Measurements from ENCODE around the gene GPR157.
A peak's percentile ranks its signal among the peaks of the same experiment; 100 is the strongest.
"Not testable (repeated sequence)": the region's sequence is repeated elsewhere in the genome, so short reads cannot be mapped to it uniquely, and the experiment has no call there.

The GPR157 gene, protein sequence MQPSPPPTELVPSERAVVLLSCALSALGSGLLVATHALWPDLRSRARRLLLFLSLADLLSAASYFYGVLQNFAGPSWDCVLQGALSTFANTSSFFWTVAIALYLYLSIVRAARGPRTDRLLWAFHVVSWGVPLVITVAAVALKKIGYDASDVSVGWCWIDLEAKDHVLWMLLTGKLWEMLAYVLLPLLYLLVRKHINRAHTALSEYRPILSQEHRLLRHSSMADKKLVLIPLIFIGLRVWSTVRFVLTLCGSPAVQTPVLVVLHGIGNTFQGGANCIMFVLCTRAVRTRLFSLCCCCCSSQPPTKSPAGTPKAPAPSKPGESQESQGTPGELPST
- 8.9 to 16.9 reads per million in 2 donors for total RNA-seq

DNA sequence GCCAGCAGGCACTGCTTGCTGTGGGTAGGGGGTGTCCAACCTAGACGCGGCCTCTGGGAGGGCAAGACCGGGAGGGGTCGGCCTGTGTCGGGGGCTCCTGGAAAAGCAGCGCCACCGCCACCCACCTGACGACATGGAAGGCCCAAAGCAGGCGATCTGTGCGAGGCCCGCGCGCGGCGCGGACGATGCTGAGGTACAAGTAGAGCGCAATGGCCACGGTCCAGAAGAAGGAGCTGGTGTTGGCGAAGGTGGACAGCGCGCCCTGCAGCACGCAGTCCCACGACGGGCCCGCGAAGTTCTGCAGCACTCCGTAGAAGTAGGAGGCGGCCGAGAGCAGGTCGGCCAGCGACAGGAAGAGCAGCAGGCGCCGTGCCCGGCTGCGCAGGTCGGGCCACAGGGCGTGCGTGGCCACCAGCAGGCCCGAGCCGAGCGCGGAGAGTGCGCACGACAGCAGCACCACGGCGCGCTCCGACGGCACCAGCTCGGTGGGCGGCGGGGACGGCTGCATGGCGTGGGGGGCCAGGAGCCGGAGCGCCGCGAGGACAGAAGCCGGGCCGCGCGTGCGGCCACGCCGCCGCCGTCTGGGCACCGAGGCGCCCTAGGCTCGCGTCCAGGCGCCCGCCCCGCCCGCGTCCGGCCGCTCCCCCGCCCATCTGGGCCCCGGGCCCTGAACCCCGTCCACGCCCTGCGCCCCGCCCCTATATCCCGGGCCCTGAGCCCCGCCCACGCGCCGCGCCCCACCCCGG lies at the start of gene GPR157:
Gene GPR157 (minus strand): TSS at position 583 of the 746 bp plus-strand sequence. CDS start 75 bp downstream, at position 508.
- peak; percentile 84 for DNase-seq

DNA sequence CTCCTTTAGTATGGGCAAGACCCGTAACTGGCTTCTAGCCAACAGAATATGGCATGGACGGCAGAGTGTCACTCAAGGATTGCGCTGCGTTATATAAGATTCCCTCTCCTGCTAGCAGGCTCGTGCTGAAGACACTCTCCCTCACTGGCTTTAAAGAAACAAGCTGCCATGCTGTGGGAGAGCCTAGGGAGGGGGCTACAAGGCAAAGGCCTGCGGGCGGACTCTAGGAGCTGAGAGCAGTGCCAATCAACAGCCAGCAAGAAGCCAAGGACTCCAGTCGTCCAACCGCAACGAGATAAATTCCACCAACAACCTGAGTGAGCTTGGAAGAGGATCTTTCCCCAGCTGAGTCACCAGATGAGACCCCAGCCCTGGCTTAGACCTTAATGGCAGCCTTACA lies 45.9 kb upstream of the GPR157 start:
- DNase-seq, result no peak

DNA sequence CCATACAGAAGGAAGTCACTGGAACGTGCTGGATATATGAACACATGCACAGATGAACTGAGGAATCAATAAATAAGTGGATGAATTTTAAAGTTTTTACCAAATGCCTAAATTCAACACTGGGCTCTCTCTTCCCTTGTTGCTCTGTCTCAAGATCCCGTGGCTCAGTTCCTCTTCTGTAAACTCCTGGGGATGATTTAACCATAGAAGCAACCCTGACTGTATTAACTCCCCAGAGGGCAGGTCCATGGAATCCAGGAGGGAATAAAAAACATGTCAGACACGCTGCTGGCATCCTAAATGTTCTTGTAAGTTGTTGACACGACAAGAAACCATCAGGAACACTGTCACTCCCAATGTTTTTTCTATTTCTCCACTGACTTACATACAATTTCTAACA lies 45.3 kb upstream of the GPR157 start:
- no peak for DNase-seq

DNA sequence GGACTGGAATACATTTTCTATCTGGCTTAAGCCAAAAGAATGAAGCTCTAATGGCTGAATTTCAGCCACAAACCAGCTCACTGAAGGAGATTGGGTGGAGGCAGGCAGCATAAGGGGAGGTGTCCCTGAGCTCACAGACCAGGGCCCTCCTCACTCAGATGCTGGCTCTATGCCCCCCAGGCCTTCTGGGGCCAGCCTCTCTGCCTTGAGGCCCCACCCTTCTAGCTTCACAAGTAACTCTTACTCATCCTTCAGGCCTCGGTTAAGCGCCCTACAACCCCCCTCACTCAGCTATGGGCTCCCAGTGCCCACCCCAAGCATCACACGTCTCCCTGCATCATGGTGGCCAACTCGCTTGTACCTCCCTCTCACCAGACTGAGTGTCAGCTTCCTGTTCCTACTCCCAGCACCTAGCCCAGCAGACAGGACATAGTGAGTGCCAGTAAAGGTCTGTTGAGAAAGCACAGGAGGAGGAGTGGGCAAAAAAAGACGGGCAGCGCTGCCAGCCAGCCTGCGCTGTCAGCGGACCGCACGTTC lies 40.8 kb upstream of the GPR157 start:
- no peak for DNase-seq

DNA sequence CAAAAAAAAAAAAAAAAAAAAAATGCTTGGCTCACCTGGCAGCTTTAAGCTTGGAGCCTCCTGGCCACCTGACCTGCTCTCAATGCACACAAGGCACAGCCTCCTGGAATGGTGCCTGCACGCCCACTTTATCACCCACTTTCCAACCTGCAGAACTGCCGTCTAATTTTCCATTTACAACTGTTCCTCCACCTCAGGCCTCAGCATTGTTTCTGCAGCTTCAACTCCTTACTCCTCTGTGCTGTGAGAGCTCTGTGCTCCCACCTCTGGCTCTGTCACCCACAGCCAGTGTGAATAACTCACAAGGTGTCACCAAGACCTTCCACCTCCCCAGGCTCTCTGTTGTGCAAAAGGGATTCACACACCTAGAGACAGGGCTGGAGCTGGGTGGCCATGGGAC lies 38.7 kb upstream of the GPR157 start:
- DNase-seq, result no peak

DNA sequence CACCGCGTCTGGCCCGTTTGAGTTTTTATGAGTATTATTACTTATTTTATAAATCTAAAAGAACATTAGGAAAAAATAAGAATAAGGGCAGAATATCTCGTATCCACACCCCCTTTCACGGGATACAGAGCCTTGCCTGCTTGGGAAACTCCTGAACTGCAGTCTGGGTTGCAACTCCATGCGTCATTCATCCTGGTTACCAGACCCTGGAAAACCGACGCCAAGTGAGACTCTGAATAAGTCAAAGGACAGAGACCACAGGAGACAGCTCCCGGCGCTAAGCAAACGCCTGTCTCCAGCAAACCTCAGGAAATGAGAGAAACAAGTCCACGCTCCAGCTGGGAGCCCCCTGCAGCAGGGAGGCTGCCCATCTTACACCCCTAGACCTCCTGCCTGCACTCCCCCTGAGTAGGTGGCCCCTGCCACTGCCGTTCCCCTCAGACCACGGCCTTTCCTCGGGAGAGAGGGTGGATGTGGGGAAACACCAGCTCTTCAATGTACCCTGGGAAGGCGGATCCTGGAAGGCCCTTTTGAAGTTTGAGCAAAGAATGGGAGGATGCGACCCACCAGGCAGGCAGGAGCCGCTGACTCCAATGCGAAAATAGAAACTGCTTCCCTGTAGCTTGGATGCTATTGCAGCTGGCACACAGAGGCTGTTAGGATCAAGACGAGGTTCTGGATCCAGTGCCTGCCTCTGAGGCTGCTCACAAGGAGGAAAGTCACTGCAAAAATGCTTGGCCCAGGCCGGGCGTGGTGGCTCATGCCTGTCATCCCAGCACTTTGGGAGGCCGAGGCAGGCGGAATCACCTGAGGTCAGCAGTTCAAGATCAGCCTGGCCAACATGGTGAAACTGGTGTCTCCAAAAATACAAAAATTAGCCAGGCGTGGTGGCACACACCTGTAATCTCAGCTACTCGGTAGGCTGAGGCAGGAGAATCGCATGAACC lies 37.7 kb upstream of the GPR157 start:
- DNase-seq, result no peak

DNA sequence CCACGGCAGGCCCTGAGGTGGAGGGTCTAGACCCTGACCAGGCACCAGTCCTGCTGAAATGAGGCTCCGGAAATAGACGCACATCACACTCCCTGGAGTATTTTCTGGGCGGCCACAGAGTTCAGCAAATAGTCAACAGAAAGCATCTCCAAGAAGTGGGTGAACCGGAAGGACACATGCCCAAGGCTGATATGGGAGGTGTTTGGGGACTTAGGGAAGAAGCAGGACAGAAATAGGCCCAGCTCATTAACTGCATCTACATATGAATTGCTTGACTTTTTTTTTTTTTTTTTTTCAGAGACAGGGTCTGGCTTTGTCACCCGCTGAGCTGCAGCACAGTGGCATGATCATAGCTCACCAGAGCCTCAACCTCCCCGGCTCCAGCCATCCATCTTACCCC lies 36.5 kb upstream of the GPR157 start:
- no peak for DNase-seq

DNA sequence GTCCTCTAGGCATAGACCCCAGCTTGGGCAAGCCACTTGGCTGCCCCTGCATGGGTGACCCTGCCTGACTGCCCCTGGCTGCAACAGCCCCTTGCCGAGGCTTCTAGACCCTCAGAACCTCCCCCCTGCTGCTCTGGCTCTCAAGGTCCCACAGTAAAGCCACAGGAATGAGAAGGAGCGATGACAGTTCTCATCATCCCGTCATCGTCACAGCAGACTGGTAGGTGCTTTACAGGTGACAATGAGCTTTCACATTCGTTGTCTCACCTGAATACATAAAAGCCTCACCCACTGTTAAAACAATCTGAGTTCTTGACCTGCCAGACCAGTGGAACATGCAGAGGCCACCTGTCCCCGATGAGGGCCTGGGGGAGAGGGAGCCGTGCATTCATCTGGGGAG lies 36.0 kb upstream of the GPR157 start:
- DNase-seq, result no peak

DNA sequence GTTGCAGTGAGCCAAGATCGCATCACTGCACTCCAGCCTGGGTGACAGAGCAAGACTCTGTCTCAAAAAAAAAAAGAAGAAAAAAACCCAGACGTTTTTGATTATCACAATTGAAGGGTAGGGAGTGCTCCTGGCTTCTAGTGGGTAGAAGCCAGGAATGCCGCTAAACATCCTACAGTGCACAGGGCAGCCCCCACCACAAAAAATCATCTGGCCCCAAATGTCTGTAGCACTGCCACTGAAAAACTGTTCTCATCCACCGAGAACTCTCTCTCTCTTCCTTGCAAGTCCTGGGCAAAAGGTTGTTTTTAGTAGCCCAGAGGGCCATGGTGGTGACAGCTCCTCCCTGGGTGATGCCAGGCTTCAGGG lies 35.6 kb upstream of the GPR157 start:
- DNase-seq, result no peak

DNA sequence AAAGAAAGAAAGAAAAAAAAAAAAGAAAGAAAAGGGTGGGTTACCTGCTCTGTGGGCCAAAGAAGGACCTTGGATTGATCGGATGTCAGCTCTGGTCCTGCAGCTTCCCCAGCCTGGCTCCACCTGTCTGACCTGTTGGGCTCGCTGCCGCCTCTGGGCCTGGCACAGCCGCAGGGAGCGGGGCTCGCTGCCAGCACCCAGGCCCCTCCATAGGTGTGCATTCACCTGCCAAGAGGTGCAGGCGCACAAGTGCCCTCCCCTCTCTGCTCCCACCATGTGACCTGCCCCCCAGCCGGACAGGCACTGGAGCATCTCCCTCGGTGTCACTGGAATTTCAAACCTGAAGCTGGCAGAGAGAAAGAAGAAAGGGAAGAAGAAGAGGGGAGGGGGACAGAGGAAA lies 33.1 kb upstream of the GPR157 start:
- no peak for DNase-seq

DNA sequence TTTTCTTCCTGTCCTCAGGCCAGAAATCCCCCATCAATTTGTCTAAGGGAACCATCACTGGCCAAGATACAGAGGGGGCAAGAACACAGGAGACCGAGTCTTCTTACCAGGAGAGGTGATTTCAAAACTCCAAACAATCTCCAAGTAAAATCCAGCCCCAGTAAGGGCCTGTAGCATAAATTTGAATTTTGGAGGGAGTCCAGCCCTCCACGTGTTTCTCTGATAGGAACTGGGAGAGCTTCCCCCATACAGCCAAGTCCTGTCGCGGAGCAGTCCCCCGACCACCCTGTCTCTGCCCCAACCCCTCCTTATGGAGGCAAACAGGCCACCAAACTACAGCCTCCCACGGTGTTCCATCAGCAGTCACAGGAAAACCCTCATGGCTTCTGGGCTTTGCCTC lies 32.4 kb upstream of the GPR157 start:
- no peak for DNase-seq

DNA sequence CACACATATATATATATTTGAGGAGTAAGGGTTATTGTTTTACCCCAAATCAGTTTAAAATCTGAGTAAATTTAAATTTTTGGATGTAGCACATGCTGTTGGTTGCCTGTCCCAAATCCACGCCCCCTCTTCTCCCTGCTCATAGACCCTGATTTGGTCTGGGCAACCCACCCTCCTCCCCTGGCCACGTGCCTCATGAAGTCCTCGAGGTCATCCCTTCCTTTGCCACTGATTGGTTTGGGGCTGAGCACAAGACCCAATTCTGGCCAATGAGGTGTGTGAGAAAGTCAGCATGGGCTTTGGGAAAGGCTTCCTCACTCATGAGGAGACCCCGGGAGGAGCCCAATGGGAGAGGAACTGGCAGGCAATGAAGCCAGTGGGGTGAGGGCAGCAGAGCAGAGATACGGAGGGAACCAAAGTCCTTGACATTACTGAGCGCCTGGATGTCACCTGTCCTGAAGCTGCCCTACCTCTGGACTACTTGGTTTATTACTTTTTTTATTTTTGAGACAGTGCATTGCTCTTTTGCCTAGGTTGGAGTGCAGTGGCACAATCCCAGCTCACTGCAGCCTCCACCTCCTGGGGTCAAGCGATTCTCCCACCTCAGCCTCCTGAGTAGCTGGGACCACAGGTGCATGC lies 31.3 kb upstream of the GPR157 start:
- no peak for DNase-seq

DNA sequence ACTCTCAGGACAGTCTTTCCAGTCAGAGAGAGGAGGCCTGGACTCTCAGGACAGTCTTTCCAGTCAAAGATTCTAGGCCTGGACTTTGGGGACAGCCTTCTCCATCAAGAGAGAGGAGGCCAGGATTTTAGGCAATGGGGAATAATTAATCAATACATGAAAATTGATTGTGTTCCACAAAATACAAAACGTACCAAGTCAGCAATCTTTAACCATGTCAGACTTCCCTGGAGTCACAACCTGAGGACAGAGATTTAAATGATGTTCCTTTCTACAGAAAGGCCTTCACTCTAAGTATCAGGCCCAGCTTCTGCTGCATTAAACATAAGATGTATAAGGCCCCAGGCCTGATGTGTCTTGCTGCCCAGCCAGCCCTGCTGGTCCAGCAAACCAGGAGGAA lies 27.0 kb upstream of the GPR157 start:
- DNase-seq, result no peak

DNA sequence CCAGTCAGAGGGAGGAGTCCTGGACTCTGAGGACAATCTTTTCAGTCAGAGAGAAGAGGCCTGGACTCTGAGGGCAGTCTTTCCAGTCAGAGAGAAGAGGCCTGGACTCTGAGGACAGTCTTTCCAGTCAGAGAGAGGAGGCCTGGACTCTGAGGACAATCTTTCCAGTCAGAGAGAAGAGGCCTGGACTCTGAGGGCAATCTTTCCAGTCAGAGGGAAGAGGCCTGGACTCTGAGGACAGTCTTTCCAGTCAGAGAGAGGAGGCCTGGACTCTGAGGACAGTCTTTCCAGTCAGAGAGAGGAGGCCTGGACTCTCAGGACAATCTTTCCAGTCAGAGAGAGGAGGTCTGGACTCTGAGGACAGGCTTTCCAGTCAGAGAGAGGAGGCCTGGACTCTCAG lies 26.5 kb upstream of the GPR157 start:
- DNase-seq, result not testable (repeated sequence)

DNA sequence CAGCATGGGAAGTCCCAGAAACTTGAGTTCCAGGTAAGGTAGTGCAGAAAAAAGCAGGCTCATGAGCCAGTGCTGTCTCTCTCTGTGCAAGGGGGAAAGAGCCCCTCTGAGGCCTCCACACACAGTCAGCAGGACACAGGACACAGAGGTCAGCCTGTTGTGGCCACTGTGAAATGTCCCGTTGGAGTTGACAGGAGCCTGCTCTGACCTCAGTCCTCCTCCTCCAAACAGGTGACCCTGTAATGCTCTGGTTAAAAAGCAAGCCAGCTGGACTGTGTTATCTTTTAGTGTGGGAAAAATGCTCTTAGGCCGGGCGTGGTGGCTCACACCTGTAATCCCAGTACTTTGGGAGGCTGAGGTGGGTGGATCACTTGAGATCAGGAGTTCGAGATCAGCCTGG lies 24.2 kb upstream of the GPR157 start:
- no peak for DNase-seq

DNA sequence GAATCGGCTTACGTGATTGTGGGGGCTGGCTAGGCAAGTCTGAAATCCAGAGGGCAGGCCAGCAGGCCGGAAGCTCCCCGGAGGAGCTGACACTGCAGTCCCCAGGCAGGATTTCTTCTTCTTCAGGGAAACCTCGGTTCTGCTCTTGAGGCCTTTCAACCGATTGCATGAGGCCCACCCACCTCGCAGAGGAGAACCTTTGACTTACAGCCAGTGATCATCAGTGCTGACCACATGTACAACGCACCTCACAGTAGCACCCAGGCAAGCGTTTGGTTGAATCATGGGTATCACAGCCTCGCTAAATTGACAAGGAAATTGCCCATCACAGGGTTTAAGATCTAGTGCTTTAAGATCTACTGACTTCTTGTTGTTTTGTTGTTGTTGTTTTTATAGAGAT lies 23.6 kb upstream of the GPR157 start:
- no peak for DNase-seq

DNA sequence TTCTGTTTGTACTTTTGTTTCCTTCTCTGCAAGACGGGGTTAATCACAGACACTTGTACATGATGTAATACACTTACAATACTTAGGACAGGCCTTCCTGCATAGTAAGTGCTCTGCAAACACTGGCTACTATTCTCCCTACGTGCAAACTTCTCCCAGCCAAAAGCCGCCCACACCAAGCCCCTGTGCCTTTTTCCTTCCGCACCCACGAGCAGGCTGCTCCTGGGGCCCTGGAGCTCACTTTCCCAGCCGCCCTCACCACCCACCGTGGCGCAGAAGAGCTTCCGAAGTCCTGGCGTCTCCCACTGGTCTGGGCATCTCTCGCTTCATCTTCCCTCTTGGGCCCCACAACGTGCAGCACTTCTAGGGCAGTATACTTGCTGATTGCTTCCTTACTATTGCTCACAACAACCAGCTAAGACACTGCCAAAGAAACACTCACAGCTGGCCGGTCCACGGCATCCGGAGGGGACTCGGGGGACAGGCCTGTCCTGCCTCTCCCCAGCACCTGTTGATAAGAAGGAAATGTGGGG lies 22.5 kb upstream of the GPR157 start:
- DNase-seq, result no peak

DNA sequence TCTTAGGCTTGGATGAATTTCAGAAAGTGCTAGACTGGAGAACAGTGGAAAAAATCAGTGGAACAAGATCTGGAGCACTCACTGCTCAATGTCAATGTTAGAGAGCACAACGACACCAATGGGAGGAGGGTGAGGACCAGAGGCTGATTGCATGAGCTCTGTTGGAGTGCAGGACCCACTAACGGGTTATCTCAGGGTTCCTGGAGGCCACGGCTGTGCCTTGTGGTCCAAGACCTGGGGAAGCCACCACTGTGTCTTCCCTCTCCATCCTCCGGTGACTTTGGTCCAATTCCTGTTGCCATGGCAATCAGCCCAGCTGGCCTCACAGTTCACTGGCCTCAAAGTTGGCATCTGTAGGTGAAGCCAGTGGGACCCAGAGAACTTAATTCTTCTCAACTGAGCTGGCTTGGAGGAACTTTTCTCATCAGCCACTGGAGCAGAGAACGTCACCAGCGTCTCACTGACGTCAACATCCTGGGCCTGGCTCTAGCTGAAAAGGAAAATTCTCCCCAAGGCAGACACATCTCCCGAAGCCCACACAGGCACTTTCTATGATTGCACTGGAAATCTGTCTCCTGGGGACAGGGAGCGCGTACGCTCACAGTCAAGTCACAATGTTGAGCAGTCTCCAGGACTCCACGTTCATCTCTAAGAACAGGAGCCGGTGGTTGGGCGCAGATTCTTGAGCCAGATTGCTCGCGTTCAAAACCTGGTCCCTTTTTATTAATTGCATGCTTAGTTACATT lies 21.9 kb upstream of the GPR157 start:
- no peak for DNase-seq

DNA sequence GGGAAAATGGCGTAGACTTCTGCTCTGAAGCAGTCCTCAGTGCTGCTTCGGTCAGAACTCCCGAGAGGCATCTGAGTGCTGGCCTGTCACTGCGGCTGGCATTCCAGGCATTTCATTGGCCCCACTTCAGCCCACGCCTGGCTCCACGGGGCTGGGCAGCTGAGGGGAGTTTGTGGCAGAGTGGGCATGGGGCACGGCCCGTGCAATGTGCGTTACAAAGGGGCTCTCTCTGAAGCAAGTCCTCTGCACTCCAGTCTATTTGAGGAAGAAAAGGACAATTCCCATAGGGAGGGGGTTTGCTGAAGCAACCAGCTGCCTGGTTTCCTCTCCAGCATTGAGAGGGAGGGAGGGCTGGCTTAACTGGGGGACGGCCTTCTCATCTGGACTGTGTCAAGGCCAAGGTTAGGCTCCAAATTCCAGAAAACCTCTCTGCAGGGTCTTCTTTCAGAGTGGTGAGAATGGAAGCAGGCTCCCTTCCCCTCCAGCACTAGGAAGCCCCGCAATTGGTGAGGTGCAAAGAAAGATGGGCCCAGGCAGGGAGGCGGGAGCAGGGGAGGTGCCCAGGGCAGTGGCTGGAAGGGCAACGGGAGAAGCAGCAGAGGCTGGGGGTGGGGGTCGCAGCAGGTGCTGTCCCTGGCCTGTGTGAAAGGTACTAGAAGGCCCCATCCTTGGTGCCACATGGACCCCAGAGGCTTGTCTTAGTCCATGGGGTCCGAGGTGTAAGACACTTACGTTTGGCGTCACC lies 21.1 kb upstream of the GPR157 start:
- no peak for DNase-seq

DNA sequence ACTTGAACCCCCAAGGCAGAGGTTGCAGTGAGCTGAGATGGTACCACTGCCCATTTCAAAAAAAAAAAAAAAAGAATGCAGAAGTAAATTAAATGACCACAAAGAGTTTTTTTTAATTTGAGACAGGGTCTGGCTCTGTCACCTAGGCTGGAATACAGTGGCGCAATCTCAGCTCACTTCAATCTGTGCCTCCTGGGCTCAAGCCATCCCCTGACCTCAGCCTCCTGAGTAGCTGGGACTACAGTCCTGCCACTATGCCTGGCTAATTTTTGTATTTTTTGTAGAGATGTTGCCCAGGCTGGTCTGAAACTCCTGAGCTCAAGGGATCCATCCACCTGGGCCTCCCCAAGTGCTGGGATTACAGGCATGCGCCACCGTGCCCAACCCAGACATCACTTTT lies 20.2 kb upstream of the GPR157 start:
- DNase-seq, result no peak

DNA sequence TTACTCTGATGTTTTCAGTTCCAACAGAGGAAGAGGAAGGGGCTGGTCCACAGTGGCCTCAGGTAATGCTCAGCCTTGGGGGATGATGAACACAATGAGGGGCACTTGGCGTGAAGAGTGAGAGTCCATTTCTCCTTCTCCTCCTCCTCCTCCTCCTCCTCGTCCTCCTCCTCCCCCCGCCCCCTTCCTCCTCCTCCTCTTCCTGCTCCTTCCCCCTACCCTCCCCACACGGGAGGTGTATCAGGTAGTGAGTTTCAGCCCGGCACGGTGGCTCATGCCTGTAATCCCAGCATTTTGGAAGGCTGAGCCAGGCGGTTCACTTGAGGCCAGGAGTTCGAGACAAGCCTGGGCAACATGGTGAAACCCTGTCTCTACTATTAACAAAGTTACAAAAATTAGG lies 17.3 kb upstream of the GPR157 start:
- no peak for DNase-seq

Measured in T-helper 9 cell (primary cell).